ENCODE data around the gene MCTP1.
"Not testable (repeated sequence)": the region's sequence is repeated elsewhere in the genome, so short reads cannot be mapped to it uniquely, and the experiment has no call there.

The MCTP1 gene

DNA sequence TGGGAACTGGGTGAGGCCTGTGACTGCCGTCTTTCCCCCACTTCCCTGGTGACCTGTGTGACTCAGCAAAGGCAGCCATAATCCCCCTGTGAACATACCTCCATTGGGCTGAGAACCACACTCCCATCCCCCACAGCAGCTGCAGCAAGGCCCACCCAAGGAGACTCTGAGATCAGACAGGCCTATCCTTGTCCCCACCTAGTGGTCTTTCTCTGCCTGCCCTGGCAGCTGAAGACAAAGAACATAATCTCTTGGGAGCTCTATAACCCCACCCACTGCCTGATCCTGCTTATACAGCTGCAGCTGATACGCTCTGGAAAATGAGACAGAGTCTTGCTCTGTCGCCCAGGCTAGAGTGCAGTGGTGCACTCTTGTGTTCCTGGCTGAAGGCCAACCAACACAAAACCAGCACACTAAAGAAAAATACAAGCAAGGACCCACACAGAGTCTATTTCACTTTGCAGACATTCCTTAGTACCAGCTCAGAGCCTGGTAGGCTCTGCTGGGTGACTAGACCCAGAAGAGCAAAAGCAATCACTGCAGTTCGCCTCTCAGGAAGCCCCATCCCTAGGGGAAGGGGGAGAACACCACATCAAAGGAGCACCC is 106.7 kb downstream of the MCTP1 start:
- no peak for DNase-seq

DNA sequence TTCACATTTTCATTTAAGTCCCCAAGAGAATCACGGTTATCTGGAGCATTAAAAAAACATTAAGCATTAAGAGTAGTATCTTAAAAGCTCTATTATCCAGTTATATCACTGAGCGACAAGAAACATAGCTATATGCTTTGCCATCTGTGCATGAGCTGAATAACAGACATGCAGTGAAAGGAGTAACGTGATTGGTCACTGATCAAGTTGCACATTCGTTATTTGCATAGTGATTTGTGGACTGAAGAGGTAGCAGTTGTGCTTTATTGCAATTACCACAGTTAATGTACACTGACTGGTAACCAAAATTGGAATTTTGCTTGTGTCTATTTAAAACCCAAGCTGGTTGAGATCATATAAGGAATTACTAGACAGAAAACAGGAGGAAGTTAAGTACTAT is 107.4 kb downstream of the MCTP1 start:
- DNase-seq, result no peak

DNA sequence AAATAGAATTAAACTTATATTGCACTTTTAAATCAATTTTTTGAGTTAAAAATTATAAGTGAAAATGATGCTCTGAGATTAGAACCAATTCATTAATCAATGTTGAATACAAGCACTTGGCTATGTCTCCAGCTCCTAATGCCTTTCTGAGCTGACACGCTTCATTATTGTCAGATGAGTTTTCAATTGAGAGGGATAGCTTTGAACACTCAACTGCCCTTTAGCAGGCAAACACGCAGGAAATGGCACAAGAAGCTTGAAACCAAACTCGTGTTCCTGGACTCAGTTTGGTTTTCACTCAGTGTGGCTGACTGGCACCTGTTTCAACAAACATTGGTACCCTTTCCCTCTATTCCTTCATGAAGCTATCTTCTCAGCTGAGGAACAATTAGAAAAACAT is 109.8 kb downstream of the MCTP1 start:
- DNase-seq, result no peak

DNA sequence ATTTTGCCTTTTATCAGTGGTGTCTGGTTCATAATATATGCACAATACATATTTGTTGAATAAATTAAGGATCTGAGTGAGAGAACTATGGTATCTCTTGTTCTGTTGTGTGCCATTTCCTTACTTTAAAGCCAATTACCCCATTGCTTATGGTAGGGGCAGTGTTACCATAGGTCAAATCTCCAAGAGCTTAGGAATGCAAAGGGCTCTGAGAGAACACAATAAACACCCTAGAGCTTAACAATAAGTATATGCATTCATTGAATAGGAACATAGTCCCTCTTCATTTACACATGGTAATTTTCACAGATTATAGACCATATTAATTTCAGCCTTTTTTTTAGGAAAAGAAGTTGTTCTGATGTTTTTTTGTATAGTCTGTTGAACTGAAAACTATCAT is 112.2 kb downstream of the MCTP1 start:
- no peak for DNase-seq

DNA sequence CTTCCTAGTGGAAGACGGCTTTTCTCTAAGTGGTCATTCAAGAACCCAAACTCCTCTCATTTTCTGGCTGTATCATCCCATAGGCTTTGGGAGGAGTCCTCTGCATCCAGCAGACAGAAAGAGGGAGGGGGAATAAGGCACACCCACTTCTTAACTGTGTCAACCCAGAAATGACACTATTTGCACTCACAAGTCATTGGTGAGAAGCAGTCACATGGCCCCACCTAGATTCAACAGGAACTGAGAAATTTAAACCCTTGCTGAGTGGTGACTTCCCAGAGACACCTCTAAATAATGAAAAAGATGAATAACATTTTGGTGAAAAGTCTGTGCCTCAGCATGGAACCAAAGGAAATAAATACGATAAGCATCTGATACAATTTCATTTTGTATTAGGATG is 120.0 kb downstream of the MCTP1 start:
- DNase-seq, result no peak

DNA sequence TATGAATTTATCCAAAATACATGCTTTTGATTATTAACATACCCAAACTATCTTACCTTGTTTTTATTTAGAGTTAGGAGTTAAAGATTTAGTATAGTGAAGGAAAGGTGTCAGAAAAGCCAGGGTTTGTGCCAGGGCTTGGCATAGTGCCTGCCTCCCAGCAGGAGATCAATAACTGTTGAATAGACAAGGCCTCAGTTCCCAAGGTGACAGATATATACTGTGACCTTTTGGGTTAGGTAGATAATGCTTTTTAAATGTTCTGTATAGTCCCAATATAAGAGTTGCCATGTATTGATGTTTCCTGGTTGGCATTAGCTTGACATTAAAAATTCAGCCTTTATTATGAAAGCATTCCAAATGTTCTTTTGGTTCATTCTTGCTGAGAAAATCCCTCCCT is 121.8 kb downstream of the MCTP1 start:
- DNase-seq, result no peak

DNA sequence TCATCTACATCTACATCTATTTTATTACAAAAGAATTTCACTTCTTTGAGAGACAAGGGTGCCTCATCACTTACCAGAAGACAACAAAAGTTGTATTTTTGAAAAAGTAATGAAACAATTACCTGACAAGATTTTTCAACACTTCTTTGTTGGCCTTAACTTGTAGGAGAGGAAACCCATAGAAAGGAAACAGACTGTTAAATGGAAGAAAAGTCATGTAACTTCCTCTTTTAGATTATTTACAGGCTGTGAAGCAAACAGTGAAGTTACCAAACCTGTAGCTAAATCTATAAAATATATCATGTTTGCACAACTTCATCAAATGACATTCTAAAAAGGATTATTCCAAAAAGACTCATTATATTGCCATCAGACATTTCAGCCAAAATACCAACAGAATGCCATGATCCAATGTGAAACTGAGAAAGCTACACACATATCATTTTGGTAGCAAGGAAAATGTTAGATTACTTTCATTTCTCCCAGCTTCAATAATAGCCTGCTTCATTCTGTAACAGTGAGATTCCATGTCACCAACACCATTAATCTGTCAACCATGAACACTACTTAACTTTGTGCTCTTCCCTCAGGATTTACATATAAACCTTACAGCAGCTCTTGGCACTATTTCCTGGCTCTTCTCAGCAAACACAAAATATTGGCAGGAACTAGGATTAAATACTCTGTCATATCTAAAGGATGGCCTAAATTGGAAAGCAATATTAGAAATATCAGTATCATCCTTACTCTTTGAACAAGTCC is 122.5 kb downstream of the MCTP1 start:
- DNase-seq, result no peak

DNA sequence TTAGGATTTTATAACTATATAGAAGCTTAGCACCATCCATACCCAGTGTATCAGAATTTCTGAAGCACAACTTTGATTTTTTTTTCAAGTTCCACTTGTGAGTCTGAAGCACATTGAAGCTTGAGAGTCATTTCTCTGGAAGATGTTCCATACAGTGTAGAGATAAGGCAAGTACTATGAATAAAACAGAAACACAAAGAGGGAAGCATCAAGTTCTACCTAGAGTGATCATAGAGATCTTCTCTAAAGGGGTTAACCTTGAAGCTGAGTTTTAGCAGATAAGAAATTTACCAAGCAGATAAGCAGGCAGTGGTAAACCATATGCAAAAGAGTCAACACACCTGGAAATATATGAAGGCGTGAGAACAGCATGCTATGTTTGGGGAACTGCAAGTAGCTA is 125.3 kb downstream of the MCTP1 start:
- no peak for DNase-seq

DNA sequence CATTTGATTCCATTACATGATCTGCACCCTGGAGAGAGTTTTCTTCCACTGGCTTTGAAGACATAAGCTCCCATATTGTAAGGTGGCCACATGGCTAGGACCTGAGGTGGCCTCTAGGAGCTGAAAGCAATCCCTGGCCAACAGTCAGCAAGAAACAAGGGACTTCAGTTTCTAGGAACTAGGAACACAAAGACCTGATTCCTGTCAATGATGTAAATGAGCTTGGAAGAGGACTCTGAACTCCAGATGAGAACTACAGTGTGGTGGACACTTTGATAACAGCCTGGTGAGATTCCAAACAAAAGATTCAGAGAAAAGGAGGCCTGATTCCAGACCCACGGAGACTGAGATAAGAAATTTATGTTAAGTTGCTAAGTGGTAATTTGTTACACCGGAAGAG is 129.0 kb downstream of the MCTP1 start:
- no peak for DNase-seq

DNA sequence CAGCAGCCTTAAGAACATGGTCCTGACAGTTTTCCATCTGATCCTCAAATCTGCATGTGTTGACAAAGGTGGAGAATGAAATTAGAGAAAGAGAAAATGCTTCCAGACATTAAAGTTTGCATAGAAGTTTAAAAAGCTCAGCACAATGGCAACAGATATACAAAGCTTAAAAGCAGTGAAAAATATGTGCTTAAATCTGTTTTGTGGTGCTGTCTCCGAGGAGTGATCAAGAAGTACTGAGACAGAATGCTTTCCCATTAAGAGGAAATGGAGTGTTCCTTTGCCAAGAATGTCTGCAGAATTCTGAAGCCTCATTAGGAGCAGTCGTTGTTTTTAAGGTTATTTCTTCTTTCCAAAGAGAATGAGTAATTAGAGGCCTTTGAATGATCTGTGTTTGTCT is 131.4 kb downstream of the MCTP1 start:
- no peak for DNase-seq

DNA sequence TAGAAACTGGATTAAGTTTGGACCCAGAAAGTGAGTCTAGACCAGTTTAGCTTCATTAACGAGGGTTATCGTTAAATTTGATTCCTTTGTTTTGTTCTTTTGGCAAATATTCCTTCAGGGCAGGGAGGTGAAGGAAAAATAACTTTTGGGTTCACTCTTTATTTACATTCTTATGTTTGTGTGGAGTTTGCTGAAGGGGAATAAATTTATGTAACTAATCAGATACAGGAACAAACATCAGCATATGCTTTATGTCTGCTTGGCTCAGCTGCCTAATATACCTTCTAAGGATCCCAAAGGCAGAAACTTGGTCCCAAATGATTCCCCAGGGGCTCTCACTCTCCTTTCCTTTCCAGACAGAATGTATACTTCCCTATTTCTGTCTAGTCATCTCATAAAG is 132.4 kb downstream of the MCTP1 start:
- DNase-seq, result no peak

DNA sequence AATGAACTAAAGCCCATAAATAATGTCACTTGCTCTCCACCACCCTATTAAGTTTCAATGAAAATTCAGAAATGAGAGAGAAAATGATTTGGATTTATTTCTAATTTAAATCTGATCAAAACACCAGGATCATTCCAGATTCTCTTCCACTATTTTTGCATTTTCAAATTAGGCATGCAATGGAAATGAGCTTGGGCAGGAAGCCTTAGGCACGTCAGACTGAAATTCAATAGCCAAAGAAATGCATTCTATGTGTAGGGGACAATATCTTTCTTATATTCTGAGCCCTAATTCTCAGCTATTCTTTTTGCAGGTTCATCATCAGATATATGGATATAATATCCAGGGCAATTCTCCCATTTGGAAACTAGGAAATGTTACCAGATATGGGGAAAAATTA is 132.8 kb downstream of the MCTP1 start:
- no peak for DNase-seq

DNA sequence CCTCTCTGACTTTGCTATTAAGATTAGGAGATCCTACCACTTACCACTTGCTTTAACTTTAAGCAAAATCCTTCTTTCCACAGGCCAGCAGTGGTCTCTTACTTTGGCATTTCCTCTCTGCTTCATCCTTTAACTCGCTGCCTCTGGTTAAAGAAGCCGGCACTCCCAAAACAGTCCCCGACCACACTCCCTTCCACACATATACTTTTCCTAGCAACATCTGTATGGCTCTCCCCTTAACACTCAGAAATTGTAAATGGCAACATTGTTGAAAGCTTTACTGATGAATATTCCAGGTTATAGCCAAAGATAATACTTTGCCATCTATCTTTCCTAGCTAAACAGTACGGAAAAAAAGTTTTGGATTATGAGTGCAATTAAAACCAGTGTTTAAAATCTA is 133.2 kb downstream of the MCTP1 start:
- no peak for DNase-seq

DNA sequence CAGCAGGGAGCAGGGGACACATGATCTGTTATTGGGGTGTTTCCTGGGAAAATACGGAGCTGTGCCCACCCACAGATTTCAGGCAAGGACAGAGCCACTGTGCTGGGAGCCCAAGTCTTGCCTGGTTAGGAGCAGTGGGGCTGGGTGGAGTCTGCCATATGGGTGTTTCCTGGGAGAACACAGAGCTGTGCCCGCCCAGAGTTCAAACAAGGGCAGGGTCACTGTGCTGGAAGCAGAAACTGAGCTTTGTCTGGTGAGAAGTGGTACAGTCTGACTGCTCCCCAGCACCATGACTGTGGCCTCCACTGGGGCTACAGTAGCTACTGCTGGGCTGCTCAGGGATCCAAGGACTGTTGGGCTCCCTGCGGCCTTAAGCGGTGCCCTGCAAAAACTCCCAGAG is 135.5 kb downstream of the MCTP1 start:
- no peak for DNase-seq

DNA sequence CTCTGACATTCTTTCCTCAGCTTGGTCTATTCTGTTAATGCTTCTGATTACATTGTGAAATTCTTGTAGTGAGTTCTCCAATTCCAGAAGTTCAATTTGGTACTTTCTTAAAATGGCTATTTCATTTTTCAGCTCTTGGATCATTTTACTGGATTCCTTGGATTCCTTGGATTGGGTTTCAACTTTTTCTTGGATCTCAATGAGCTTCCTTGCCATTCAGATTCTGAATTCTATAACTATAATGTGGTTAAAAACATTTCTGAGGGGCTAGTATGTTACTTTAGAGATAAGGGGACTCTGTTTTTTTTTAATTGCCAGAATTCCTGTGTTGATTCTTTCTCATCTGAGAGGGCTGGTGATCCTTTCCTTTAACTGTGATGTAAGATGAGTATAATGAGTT is 136.4 kb downstream of the MCTP1 start:
- DNase-seq, result no peak

DNA sequence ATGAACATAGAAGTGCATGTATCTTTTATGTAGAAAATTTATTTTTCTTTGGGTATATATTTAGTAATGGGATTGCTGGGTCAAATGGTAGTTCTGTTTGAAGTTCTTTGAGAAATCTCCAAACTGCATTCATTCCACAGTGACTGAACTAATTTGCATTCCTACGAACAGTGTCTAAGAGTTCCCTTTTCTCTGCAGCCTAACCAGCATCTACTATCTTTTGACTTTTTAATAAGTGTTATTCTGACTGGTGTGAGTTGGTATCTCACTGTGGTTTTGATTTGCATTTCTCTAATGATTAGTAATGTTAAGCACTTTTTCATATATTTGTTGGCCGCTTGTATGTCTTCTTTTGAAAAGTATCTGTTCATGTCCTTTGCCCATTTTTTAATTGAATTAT is 141.0 kb downstream of the MCTP1 start:
- DNase-seq, result not testable (repeated sequence)

DNA sequence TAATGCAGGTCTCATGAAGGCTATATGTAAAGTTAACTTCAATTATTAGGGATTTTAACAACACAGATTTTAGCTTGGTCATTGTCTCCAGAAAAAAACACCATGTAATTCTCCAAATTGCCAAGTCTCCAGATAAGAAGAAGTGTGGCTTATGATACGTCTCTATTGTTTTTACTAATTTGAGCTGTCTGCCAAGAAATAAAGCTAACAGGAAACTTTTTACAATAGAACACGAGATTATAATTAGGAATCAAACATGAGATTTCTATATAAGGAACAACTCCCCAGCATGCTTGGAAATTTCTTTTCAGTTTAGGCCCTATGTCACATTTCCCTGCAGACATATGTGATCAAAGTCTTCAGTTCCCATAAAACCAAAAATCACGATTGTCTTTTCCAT is 142.7 kb downstream of the MCTP1 start:
- DNase-seq, result no peak

DNA sequence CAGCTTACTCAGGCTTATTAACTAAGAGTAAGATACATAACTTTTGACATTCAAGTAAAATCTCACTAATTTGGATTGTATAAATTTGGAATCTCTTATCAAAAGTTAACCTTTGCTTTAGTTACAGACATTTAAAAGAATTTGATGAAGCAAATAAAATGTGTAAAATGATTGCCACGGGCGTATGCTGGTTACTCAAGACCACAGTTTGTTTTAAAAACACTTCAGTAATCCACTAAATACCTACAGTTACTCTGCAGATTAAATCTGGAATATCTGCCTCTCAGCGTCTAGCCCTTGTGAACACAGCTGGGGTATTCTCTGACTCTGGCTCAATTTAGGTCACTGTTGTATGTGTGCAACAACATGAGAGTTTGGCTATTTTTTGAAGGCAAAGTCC is 143.8 kb downstream of the MCTP1 start:
- no peak for DNase-seq

DNA sequence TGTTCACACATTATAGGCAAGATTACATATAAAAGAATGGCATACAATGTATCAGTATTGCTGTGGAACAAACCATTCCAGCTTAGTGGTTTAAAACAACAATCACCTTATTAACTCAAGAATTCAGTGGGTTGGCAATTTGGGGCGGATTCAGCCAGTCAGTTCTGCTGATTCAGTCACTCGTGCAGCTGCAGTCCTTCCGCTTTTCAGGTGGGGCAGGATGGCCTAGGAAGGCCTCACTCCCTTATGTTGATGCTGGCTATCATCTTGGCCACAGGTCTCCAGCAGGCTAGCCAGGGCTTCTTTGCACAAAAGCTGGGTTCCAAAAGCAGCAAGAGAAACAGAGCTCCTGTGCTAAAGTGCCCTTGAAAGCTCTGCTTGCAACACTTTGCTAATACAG is 150.6 kb downstream of the MCTP1 start:
- no peak for DNase-seq

DNA sequence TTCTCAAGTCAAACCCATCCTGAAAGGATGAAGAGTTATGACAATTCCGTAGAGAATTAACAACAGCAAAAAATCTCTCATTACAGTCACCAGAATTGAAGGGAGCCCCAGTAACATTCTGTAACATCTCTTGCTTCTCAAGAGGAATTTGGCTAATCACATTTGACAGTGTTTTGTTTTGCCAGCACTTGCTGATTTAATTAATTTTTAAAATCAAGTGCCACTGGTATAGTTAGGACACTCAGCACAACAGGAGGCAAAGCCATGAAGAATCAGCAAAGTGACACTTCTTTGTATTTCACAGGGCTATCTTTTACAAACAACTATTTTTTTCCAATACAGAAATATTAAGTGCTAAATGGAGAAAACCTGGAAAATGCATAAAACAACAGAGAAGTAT is 152.8 kb downstream of the MCTP1 start:
- no peak for DNase-seq

DNA sequence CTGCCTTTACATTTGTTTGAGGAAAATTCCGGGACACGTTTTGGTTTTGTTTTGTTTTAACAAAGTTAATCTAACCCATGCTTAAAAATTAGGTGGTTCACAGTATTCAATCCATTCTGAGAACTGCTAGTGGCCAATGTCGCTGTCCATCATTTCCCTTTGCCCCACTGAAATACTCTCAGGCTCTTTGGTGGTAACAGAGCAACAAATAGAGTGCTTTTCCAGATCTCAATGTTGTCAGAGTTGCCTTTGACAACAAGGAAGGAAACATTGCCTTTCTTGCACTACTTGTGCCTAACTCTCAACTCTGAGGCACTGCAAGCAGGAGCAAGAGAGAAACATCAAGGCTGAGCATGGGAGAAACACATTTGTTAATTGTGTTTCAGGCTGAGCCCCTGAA is 154.0 kb downstream of the MCTP1 start:
- DNase-seq, result no peak

DNA sequence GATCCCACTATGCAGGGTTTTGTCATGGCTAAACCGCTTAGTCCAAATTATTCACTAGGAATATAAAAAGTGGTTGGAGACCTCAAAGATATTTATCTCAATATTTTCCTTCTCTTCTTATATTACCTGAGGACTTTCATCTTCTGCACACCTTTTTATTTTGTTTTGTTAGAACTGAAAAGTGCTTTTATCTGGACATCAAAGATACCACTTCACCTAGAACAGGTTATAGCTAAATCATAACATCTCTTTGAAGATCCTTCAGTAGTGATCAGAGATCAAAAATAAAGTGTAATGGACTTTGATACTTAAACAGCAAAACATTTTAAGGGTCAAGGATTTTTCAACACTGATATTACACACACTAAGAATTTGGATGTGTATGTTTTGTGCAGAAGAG is 160.2 kb downstream of the MCTP1 start:
- no peak for DNase-seq

DNA sequence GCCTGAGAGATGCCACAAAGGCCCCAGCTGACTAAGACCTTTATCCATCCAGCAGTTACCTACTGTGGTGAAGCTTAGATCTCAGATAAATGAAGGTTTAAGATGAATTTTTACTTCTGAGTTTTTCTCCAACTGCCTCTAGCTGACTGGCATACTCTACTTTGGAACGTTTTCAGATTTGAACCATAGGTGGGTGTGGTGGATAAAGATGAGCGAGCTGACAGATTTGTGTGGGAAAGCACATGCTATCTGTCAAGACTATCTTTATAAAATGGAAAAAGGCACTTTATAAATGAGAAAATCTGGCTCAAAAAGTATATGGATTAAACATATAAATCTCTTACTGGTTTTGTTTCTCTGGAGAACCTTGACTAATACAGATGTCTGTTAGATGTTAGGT is 160.8 kb downstream of the MCTP1 start:
- DNase-seq, result no peak

DNA sequence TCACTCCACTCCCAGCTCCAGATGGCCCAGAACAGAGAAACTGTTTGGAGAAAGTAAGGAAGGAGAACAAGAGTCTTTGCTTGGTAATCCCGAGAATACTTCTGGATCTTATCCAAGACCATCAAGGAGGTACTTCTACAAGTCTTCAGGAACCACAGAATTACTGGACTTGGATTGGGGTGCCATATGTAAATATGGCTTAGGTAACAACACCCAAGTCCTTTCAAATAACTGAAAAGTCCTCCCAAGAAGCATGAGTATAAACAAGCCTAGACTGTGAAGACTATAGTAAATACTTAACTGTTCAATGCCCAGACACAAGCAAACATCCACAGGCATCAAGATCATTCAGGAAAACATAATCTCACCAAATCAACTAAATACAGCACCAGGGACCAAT is 170.0 kb downstream of the MCTP1 start:
- DNase-seq, result no peak

DNA sequence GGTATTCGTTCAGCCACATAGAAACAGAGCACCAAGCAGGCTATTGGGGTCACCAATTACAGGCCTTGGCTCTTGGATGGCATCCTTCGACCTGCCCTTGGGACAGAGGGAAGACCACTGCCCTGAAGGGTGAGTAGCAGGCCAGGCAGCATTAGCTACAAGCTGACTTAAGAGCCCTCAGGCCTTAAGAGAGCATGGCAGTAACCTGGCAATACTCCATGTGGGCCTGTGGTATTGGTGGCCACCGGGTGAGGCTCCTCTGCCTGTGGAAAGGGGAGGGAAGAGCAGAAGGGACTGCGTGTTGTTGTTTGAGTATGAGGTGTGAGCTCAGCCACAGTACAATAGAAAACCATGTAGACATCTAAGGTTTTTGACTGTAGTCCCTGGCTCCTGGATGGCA is 170.6 kb downstream of the MCTP1 start:
- no peak for DNase-seq

Measured in activated CD4-positive, alpha-beta T cell treated with anti-CD3 and anti-CD28 coated beads, Interleukin-2, amount 50 U/mL, for 48 hours (primary cell).